Activated T-cell treated with anti-CD3 and anti-CD28 coated beads, Interleukin-2, amount 50 U/mL, for 24 hours (primary cell): ENCODE data around the gene CPLX1.
"Not testable (repeated sequence)": the region's sequence is repeated elsewhere in the genome, so short reads cannot be mapped to it uniquely, and the experiment has no call there.

ENCODE experiments used
- DNase-seq: peaks from one replicate; pipeline ENCODE4 v3.0.0-alpha.2; 2020
- H3K27ac Mint-ChIP-seq: 2 replicates; pipeline ENCODE4 v1.8.0; 2020; ENCODE audit warnings: mild to moderate bottlenecking, mixed read lengths
- H3K27me3 Mint-ChIP-seq: 2 replicates; pipeline ENCODE4 v1.8.0; 2020; ENCODE audit warnings: mixed read lengths
- H3K36me3 Mint-ChIP-seq: 2 replicates; pipeline ENCODE4 v1.8.0; 2020; ENCODE audit warnings: low read depth, mixed read lengths
- H3K4me1 Mint-ChIP-seq: 2 replicates; pipeline ENCODE4 v1.8.0; 2020; ENCODE audit warnings: low read depth, mixed read lengths
- H3K4me3 Mint-ChIP-seq: 2 replicates; pipeline ENCODE4 v1.8.0; 2020; ENCODE audit warnings: mild to moderate bottlenecking, moderate library complexity, mixed read lengths
- H3K9me3 Mint-ChIP-seq: 2 replicates; pipeline ENCODE4 v1.8.0; 2020; ENCODE audit warnings: mixed read lengths

CPLX1 gene

GRCh38 chr4:748461-748860, 77.5 kb downstream of the CPLX1 start:
- Mint-ChIP-seq H3K4me3 (no peak overlapping the region), H3K27ac (no peak overlapping the region), H3K4me1 (no peaks in the 10 kb centered on the region), H3K27me3 (no peaks in the 10 kb centered on the region), H3K36me3 (peaks cover 48% of the 10 kb centered on the region), H3K9me3 (no peaks in the 10 kb centered on the region)
- no peak for DNase-seq

- Mint-ChIP-seq H3K4me1 (no peaks in the 10 kb centered on the region), H3K27ac (peak overlapping the region; percentile 7), H3K4me3 (no peak overlapping the region), H3K9me3 (no peaks in the 10 kb centered on the region), H3K27me3 (no peaks in the 10 kb centered on the region), H3K36me3 (peaks cover 45% of the 10 kb centered on the region)
- no peak for DNase-seq
Observed at GRCh38 chr4:747546-748170, 78.3 kb downstream of the CPLX1 start.

DNA sequence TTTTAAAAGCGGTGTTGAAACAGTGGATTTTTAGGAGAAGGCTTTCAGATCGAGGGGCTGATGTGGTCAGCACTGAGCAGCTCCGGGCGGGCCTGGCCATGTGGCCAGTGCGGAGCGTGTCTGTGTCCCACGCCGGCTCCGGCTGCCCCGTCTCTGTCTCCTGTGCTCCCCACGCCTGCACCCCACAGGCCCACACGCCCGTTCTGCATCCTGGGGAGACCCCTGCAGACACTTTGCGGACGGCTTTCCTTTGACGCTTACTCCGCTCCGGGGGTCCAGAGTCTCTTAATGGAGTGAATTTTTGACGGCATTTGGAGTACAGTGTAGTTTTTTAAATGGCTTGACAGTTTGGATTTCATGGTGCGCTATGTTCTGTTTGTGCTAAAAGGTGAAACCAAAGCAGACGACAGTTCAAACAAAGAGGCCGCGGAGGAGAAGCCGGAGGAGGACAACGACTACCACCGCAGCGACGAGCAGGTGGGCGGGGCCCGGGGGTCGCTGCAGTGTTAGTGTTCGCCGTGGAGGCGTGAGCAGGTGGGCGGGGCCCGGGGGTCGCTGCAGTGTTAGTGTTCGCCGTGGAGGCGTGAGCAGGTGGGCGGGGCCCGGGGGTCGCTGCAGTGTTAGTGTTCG, 81.6 kb downstream of the CPLX1 start:
- H3K27ac Mint-ChIP-seq = peak overlapping the region; percentile 40
- no peaks in the 10 kb centered on the region for H3K9me3 Mint-ChIP-seq
- H3K4me1 Mint-ChIP-seq = no peaks in the 10 kb centered on the region
- H3K4me3 Mint-ChIP-seq = no peak overlapping the region
- no peaks in the 10 kb centered on the region for H3K27me3 Mint-ChIP-seq
- H3K36me3 Mint-ChIP-seq = peaks cover 39% of the 10 kb centered on the region
- no peak for DNase-seq

DNA sequence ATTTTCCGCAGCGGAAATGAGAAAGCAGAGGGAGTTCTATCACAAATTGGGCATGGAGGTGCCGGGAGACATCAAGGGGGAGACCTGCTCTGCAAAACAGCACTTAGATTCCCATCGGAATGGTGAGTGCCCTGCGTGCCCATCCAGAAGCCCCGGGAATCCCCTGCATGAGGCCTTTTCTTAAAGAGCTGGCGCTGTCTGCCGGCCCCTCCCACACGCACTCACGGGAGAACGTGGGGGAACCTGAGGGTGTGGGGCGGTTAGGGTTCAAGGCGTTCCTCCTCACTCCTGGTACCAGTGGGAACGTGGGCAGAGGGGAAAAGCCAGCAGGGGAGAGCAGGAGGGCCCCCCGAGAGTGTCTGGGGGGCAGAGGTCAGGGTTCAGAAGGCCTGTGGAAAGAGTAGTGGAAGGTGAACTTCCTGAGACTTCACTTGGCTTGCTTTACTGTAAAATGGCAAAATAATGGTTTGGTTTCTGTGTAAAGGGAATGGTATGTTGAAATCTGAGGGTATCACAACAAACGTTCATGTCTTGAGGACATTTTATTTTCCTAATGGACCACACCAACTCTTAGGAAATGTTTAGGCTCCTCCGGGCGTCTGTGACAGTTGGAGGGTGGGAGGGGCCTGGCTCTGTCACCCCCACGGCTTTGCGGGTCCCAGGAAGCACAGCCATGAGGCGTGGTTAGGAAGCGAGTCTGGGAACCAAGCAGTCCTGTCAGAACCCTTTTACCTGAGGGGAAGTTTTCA, 82.3 kb downstream of the CPLX1 start:
- no peaks in the 10 kb centered on the region for H3K9me3 Mint-ChIP-seq
- DNase-seq = no peak
- peaks cover 38% of the 10 kb centered on the region for H3K36me3 Mint-ChIP-seq
- H3K4me3 Mint-ChIP-seq = no peak overlapping the region
- peak overlapping the region; percentile 20 for H3K27ac Mint-ChIP-seq
- H3K4me1 Mint-ChIP-seq = no peaks in the 10 kb centered on the region
- H3K27me3 Mint-ChIP-seq = no peaks in the 10 kb centered on the region

DNA sequence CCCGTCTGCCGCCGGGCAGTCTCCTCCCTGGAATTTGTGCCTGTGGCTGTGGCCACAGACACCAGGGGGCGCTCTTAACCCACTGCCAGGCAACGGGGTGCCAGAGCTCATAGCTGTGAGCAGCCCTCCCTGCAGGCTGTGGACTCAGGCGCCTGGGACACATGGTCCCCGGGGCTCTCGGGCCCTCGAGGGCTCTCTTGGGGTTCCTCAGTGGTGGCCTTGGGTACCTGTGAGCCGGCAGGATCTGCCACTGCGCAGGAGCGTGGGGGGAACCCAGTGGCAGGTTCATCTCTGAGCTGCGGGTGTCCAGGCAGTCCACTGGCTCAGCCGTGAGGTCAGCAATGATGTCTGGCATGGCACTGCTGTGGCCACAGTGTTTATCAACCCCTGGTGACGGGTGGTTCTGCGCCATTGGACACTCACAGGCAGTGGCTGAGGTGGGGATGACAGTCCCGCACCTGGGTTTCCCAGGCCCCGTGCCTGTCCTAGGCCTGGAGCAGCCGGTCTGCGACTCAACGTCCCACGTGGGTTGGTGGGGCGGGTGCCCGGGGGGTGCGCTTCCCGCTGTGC, 83.1 kb downstream of the CPLX1 start:
- Mint-ChIP-seq H3K9me3 (no peaks in the 10 kb centered on the region), H3K27me3 (no peaks in the 10 kb centered on the region), H3K4me3 (no peak overlapping the region), H3K27ac (no peak overlapping the region), H3K4me1 (no peaks in the 10 kb centered on the region), H3K36me3 (peaks cover 35% of the 10 kb centered on the region)
- peak; percentile 86 for DNase-seq

DNA sequence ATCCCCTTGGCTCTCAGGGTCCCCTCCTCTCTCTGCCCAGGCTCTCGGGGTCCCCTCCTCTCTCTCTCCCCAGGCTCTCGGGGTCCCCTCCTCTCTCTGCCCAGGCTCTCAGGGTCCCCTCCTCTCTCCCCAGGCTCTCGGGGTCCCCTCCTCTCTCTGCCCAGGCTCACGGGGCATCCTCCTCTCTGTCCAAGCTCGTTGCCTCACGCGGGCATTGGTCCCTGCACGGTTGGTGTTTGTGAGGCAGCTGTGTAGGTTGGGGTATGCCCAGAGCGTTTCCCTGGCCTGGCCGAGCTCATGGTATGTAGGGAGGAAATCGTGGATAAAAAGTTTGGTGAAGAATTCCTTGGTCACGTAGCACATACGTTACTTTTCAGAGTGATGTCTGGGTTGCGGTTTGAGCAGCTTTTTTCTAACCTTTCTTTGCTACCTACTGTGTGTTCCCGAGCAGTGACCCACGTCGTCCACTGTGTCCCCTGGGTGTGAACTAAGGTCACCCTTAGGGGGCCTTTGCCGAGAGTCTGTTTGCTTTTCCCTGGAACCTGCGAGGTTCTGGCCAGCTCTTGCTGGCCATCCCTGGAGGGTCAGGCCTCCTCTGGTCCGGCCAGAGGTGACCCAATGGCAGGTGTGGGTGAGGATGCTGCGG, 83.7 kb downstream of the CPLX1 start:
- DNase-seq = no peak
- Mint-ChIP-seq H3K27me3 (no peaks in the 10 kb centered on the region), H3K9me3 (no peaks in the 10 kb centered on the region), H3K4me3 (no peak overlapping the region), H3K4me1 (no peaks in the 10 kb centered on the region), H3K36me3 (peaks cover 39% of the 10 kb centered on the region), H3K27ac (no peak overlapping the region)

- Mint-ChIP-seq H3K27me3 (no peaks in the 10 kb centered on the region), H3K4me3 (no peak overlapping the region), H3K27ac (no peak overlapping the region), H3K36me3 (peaks cover 41% of the 10 kb centered on the region), H3K9me3 (no peaks in the 10 kb centered on the region), H3K4me1 (no peaks in the 10 kb centered on the region)
- no peak for DNase-seq
Observed at GRCh38 chr4:740656-741282, 85.2 kb downstream of the CPLX1 start.

- DNase-seq = no peak
- H3K36me3 Mint-ChIP-seq = peaks cover 49% of the 10 kb centered on the region
- no peaks in the 10 kb centered on the region for H3K4me1 Mint-ChIP-seq
- no peak overlapping the region for H3K4me3 Mint-ChIP-seq
- no peaks in the 10 kb centered on the region for H3K9me3 Mint-ChIP-seq
- H3K27ac Mint-ChIP-seq = no peak overlapping the region
- H3K27me3 Mint-ChIP-seq = no peaks in the 10 kb centered on the region
Observed at GRCh38 chr4:740011-740410, 85.9 kb downstream of the CPLX1 start.

DNA sequence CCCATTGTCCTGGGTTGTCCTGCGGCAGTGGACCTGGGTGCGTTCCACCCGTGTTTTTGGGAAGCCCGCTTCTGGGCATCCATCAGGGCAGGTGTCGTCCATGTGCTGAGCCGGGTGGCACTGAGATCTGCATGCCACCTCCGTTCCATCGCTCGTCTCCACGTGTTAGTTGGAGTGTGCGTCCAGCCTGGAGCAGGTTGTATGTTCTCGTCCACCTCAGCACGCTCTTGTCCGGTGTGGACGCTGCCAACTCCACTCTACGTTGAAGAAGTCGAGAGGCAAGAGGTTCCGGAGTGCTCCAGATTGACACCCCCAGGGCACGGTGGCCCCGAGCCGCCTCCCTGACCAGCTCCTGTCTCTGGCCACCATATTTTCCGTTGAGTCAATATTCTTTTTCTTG, 86.4 kb downstream of the CPLX1 start:
- Mint-ChIP-seq H3K36me3 (peaks cover 53% of the 10 kb centered on the region), H3K4me1 (no peaks in the 10 kb centered on the region), H3K9me3 (no peaks in the 10 kb centered on the region), H3K4me3 (no peak overlapping the region), H3K27me3 (no peaks in the 10 kb centered on the region), H3K27ac (no peak overlapping the region)
- no peak for DNase-seq

- Mint-ChIP-seq H3K9me3 (no peaks in the 10 kb centered on the region), H3K4me1 (no peaks in the 10 kb centered on the region), H3K4me3 (no peak overlapping the region), H3K27ac (no peak overlapping the region), H3K27me3 (no peaks in the 10 kb centered on the region), H3K36me3 (peaks cover 53% of the 10 kb centered on the region)
- DNase-seq = no peak
Observed at GRCh38 chr4:738781-739280, 87.1 kb downstream of the CPLX1 start.

- H3K9me3 Mint-ChIP-seq, H3K27ac Mint-ChIP-seq, DNase-seq, H3K27me3 Mint-ChIP-seq, H3K4me3 Mint-ChIP-seq, H3K4me1 Mint-ChIP-seq: not testable (repeated sequence)
- H3K36me3 Mint-ChIP-seq = peaks cover 63% of the 10 kb centered on the region
Observed at GRCh38 chr4:736561-736960, 89.4 kb downstream of the CPLX1 start.

DNA sequence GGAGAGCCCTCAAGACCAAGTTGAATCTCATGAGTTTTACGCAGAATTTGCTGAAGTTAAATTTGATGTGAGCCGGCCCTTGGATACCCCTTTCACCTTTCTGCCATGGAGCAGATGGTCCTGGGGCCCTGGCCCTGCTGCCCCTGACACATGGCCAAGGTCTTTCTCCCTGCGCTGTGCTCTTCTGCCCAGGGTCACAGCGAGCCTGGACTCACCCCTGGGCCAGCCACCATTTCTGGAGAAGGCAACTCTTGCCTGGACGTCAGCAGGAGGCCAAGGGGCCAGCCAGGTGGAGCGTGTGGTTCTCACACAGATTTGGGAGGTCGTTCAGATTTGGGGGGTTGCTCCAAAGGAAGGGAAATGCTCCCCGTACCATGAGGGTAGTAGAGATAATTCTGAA, 90.3 kb downstream of the CPLX1 start:
- peaks cover 62% of the 10 kb centered on the region for H3K36me3 Mint-ChIP-seq
- H3K4me3 Mint-ChIP-seq = no peak overlapping the region

More for the DNA sequence above, 90.3 kb downstream of the CPLX1 start:
- Mint-ChIP-seq H3K27ac (no peak overlapping the region), H3K27me3 (no peaks in the 10 kb centered on the region), H3K9me3 (no peaks in the 10 kb centered on the region), H3K4me1 (no peaks in the 10 kb centered on the region)
- DNase-seq = no peak
